SK-N-SH treated with all-trans-retinoic acid at 6 μM for 48 hours (cell line): Measurements from ENCODE around the gene DENND1C.
"Not testable (repeated sequence)": the region's sequence is repeated elsewhere in the genome, so short reads cannot be mapped to it uniquely, and the experiment has no call there.

ENCODE experiments used
- ATAC-seq: fragments of 200-7000 bp; cut with Tn5 transposase; 3 replicates; pipeline ENCODE4 v1.9.1; 2020; ENCODE audit warnings: mild to moderate bottlenecking, moderate library complexity
- ARNTL ChIP-seq: fragments of 450-650 bp; formaldehyde crosslinking; IDR thresholded peaks from 2 replicates; pipeline ENCODE4 v1.5.0; 2020; ENCODE audit warnings: low read depth, mild to moderate bottlenecking, moderate library complexity, borderline replicate concordance
- BACH2 ChIP-seq: fragments of 250-450 bp; sonication (Bioruptor Pico); IDR thresholded peaks from 2 replicates; pipeline ENCODE4 v1.9.0; 2021; ENCODE audit warnings: mild to moderate bottlenecking, borderline replicate concordance
- CSDC2 ChIP-seq: fragments of 250-450 bp; sonication (Bioruptor Pico); IDR thresholded peaks from 2 replicates; pipeline ENCODE4 v1.5.0; 2020; ENCODE audit warnings: mild to moderate bottlenecking, moderate library complexity
- OSR1 ChIP-seq: fragments of 250-450 bp; sonication (Bioruptor Pico); IDR thresholded peaks from 2 replicates; pipeline ENCODE4 v1.8.0; 2022; ENCODE audit warnings: moderate library complexity, mild to moderate bottlenecking, inconsistent platforms
- PPARA ChIP-seq: fragments of 250-450 bp; sonication (Bioruptor Pico); IDR thresholded peaks from 2 replicates; pipeline ENCODE4 v1.5.0; 2020; ENCODE audit warnings: mild to moderate bottlenecking, borderline replicate concordance
- RARB ChIP-seq: fragments of 250-450 bp; sonication (Bioruptor Pico); IDR thresholded peaks from 2 replicates; pipeline ENCODE4 v1.8.0; 2021; ENCODE audit warnings: mild to moderate bottlenecking, moderate library complexity
- SNAI2 ChIP-seq: fragments of 250-450 bp; sonication (Bioruptor Pico); IDR thresholded peaks from 2 replicates; pipeline ENCODE4 v1.5.0; 2020; ENCODE audit warnings: mild to moderate bottlenecking, moderate library complexity
- TCF4 ChIP-seq: fragments of 250-450 bp; sonication (Bioruptor Pico); IDR thresholded peaks from 2 replicates; pipeline ENCODE4 v1.8.0; 2021; ENCODE audit warnings: mild to moderate bottlenecking, moderate library complexity, borderline replicate concordance
- TOX ChIP-seq: fragments of 250-450 bp; sonication (Bioruptor Pico); IDR thresholded peaks from 2 replicates; pipeline ENCODE4 v1.8.0; 2021; ENCODE audit warnings: mild to moderate bottlenecking, moderate library complexity, borderline replicate concordance
- ZFP3 ChIP-seq: fragments of 250-450 bp; sonication (Bioruptor Pico); IDR thresholded peaks from 2 replicates; pipeline ENCODE4 v1.5.0; 2020; ENCODE audit warnings: mild to moderate bottlenecking, moderate library complexity
- ZFP30 ChIP-seq: fragments of 450-650 bp; formaldehyde crosslinking; IDR thresholded peaks from 2 replicates; pipeline ENCODE4 v1.5.0; 2022; ENCODE audit warnings: mild to moderate bottlenecking, moderate library complexity
- ZNF565 ChIP-seq: fragments of 450-650 bp; formaldehyde crosslinking; conservative IDR thresholded peaks from 2 replicates; pipeline ENCODE4 v1.5.0; 2020; ENCODE audit warnings: low read depth, mild to moderate bottlenecking, moderate library complexity
- ZNF70 ChIP-seq: fragments of 450-650 bp; formaldehyde crosslinking; IDR thresholded peaks from 2 replicates; pipeline ENCODE4 v1.5.0; 2020; ENCODE audit warnings: mild to moderate bottlenecking, moderate library complexity
- ZNF8 ChIP-seq: fragments of 450-650 bp; formaldehyde crosslinking; IDR thresholded peaks from 2 replicates; pipeline ENCODE4 v1.5.0; 2020; ENCODE audit warnings: mild to moderate bottlenecking, moderate library complexity
- TF ChIP-seq, protein P1 (sequence below): fragments of 250-450 bp; sonication (Bioruptor Pico); IDR thresholded peaks from 2 replicates; pipeline ENCODE4 v1.8.0; 2020; ENCODE audit warnings: mild to moderate bottlenecking, moderate library complexity, borderline replicate concordance
- TF ChIP-seq, protein P2 (sequence below): fragments of 250-450 bp; sonication (Bioruptor Pico); IDR thresholded peaks from 2 replicates; pipeline ENCODE4 v1.5.0; 2020; ENCODE audit warnings: mild to moderate bottlenecking, moderate library complexity
- TF ChIP-seq, protein P3 (sequence below): fragments of 250-450 bp; sonication (Bioruptor Pico); IDR thresholded peaks from 2 replicates; pipeline ENCODE4 v1.8.0; 2021; ENCODE audit warnings: low read depth, mild to moderate bottlenecking, moderate library complexity, borderline replicate concordance
- TF ChIP-seq, protein P4 (sequence below): fragments of 250-450 bp; sonication (Bioruptor Pico); IDR thresholded peaks from 2 replicates; pipeline ENCODE4 v1.5.1; 2021; ENCODE audit warnings: mild to moderate bottlenecking, moderate library complexity
- TF ChIP-seq, protein P5 (sequence below): fragments of 250-450 bp; sonication (Bioruptor Pico); IDR thresholded peaks from 2 replicates; pipeline ENCODE4 v1.5.1; 2020; ENCODE audit warnings: low read depth, mild to moderate bottlenecking, moderate library complexity

The DENND1C gene

DNA sequence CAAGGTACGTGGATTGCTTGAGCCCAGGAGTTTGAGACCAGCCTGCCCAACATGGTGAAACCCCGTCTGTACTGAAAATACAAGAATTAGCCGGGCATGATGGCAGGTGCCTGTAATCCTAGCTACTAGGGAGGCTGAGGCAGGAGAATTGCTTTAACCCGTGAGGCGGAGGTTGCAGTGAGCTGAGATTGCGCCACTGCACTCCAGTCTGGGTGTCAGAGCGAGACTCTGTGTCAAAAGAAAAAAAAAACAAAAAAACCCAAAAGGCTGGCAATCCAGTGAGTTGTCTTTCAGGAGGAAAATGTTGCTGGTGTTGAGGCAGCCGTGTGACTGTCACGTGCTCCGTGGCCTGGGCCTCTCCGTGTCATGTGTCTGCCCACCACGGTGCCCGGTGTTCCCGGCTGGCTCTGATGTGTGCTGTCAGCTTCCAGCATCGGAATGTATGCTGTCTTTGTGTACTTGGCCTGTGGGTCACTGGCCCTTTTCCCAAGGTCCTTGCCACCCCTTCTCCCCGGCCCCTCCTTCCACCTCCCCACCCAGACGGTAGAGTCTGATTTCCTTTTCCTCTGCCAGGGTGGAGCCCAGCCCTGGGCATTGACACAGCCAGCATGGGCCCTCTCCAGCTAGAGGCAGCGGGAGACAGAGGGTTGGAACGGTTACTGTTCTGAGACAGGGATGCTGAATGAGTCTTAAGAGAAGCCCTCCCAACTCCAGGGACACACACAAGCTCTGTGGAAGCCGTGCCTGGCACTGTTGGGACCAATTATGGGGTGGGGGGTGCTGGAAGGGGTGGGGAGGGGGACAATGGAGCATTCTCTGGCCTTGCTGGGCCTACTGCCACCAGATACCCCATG, 27.8 kb upstream of the DENND1C start:
- no peak for TF ChIP-seq ZFP30 (CRISPR knock-in tag)
- TF ChIP-seq ARNTL (CRISPR knock-in tag): no peak
- no peak for TF ChIP-seq ZNF8 (CRISPR knock-in tag)
- TF ChIP-seq SNAI2 (CRISPR knock-in tag): no peak
- TF ChIP-seq ZNF565 (CRISPR knock-in tag): no peak
- no peak for TF ChIP-seq TCF4
- TF ChIP-seq OSR1 (CRISPR knock-in tag): no peak
- TF ChIP-seq, protein P1, sequence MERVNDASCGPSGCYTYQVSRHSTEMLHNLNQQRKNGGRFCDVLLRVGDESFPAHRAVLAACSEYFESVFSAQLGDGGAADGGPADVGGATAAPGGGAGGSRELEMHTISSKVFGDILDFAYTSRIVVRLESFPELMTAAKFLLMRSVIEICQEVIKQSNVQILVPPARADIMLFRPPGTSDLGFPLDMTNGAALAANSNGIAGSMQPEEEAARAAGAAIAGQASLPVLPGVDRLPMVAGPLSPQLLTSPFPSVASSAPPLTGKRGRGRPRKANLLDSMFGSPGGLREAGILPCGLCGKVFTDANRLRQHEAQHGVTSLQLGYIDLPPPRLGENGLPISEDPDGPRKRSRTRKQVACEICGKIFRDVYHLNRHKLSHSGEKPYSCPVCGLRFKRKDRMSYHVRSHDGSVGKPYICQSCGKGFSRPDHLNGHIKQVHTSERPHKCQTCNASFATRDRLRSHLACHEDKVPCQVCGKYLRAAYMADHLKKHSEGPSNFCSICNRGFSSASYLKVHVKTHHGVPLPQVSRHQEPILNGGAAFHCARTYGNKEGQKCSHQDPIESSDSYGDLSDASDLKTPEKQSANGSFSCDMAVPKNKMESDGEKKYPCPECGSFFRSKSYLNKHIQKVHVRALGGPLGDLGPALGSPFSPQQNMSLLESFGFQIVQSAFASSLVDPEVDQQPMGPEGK: no peak
- TF ChIP-seq TOX (CRISPR knock-in tag): no peak
- TF ChIP-seq ZFP3 (CRISPR knock-in tag): no peak
- no peak for TF ChIP-seq BACH2 (CRISPR knock-in tag)
- TF ChIP-seq ZNF70: no peak
- TF ChIP-seq, protein P2, sequence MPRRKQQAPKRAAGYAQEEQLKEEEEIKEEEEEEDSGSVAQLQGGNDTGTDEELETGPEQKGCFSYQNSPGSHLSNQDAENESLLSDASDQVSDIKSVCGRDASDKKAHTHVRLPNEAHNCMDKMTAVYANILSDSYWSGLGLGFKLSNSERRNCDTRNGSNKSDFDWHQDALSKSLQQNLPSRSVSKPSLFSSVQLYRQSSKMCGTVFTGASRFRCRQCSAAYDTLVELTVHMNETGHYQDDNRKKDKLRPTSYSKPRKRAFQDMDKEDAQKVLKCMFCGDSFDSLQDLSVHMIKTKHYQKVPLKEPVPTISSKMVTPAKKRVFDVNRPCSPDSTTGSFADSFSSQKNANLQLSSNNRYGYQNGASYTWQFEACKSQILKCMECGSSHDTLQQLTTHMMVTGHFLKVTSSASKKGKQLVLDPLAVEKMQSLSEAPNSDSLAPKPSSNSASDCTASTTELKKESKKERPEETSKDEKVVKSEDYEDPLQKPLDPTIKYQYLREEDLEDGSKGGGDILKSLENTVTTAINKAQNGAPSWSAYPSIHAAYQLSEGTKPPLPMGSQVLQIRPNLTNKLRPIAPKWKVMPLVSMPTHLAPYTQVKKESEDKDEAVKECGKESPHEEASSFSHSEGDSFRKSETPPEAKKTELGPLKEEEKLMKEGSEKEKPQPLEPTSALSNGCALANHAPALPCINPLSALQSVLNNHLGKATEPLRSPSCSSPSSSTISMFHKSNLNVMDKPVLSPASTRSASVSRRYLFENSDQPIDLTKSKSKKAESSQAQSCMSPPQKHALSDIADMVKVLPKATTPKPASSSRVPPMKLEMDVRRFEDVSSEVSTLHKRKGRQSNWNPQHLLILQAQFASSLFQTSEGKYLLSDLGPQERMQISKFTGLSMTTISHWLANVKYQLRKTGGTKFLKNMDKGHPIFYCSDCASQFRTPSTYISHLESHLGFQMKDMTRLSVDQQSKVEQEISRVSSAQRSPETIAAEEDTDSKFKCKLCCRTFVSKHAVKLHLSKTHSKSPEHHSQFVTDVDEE (CRISPR knock-in tag): no peak
- TF ChIP-seq CSDC2 (CRISPR knock-in tag): no peak
- TF ChIP-seq, protein P3, sequence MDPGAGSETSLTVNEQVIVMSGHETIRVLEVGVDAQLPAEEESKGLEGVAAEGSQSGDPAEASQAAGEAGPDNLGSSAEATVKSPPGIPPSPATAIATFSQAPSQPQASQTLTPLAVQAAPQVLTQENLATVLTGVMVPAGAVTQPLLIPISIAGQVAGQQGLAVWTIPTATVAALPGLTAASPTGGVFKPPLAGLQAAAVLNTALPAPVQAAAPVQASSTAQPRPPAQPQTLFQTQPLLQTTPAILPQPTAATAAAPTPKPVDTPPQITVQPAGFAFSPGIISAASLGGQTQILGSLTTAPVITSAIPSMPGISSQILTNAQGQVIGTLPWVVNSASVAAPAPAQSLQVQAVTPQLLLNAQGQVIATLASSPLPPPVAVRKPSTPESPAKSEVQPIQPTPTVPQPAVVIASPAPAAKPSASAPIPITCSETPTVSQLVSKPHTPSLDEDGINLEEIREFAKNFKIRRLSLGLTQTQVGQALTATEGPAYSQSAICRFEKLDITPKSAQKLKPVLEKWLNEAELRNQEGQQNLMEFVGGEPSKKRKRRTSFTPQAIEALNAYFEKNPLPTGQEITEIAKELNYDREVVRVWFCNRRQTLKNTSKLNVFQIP (CRISPR knock-in tag): no peak
- TF ChIP-seq, protein P4, sequence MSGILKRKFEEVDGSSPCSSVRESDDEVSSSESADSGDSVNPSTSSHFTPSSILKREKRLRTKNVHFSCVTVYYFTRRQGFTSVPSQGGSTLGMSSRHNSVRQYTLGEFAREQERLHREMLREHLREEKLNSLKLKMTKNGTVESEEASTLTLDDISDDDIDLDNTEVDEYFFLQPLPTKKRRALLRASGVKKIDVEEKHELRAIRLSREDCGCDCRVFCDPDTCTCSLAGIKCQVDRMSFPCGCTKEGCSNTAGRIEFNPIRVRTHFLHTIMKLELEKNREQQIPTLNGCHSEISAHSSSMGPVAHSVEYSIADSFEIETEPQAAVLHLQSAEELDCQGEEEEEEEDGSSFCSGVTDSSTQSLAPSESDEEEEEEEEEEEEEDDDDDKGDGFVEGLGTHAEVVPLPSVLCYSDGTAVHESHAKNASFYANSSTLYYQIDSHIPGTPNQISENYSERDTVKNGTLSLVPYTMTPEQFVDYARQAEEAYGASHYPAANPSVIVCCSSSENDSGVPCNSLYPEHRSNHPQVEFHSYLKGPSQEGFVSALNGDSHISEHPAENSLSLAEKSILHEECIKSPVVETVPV (CRISPR knock-in tag): no peak
- no peak for TF ChIP-seq PPARA (CRISPR knock-in tag)
- TF ChIP-seq, protein P5, sequence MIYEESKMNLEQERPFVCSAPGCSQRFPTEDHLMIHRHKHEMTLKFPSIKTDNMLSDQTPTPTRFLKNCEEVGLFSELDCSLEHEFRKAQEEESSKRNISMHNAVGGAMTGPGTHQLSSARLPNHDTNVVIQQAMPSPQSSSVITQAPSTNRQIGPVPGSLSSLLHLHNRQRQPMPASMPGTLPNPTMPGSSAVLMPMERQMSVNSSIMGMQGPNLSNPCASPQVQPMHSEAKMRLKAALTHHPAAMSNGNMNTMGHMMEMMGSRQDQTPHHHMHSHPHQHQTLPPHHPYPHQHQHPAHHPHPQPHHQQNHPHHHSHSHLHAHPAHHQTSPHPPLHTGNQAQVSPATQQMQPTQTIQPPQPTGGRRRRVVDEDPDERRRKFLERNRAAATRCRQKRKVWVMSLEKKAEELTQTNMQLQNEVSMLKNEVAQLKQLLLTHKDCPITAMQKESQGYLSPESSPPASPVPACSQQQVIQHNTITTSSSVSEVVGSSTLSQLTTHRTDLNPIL (CRISPR knock-in tag): no peak
- no peak for TF ChIP-seq RARB (CRISPR knock-in tag)
- no peak; the same call in 2 of the 3 replicates for ATAC-seq

DNA sequence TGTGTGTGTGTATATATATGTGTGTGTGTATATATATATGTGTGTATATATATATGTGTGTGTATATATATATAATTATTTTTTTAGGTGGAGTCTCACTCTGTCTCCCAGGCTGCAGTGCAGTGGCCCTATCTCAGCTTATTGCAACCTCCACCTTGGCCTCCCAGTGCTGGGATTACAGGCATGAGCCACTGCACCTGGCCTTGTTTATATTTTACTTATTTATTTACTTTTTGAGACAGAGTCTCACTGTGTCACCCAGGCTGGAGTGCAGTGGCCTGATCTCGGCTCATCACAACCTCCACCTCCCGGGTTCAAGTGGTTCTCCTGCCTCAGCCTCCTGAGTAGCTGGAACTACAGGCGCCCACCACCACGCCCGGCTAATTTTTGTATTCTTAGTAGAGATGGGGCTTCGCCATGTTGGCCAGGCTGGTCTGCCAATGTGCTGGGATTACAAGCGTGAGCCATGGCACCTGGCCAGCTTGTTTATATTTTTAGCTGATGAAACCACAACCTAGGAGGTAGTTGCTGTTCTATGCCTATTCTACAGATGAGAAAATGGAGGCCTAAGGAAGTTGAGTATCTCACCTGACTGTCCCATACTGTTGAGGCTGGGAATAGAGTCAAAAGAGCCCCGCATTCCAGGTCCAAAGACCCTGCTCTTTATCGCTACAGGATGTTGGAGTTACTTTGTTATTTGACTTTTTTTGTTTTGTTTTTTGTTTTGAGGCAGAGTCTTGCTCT, 26.6 kb upstream of the DENND1C start:
- not testable (repeated sequence) for ATAC-seq
